ENCODE data around the gene CLCN3. TPM values are rescaled to one million over a fixed set of nuclear protein-coding genes. Genes with fewer than 3 reads are reported as not detected.

Gene CLCN3
- total and polyA plus RNA-seq, 8 donors = 9.1 to 41.4 (median 30.8) TPM

GRCh38 chr4:169682372-169683047 is 62.1 kb downstream of the CLCN3 start:
- TF ChIP-seq CTCF (IDR thresholded peaks at IDR 0.05) = no peak
- no peak for FAIRE-seq

GRCh38 chr4:169689681-169690080 is 69.3 kb downstream of the CLCN3 start:
- FAIRE-seq (no peak), DNase-seq (no peak), ATAC-seq (peak in 1 of 4 donors; percentile 30)
- Histone ChIP-seq H3K4me1 (no peaks in the 10 kb centered on the region), H3K27me3 (no peaks in the 10 kb centered on the region), H3K27ac (no peak overlapping the region), H3K4me3 (no peak overlapping the region), H3K9me3 (no peaks in the 10 kb centered on the region), H3K36me3 (peaks cover 0 to 5% (median 0%) of the 10 kb centered on the region in 3 donors)
- intact Hi-C loops (cut with DNase I) = no loop called here
- no peak for TF ChIP-seq CTCF (IDR thresholded peaks at IDR 0.05)
- 94 to 99% methylated on average over 1 of the region's 1 CpG for WGBS, 2 donors

More at GRCh38 chr4:169682372-169683047, 62.1 kb downstream of the CLCN3 start:
- H3K9me3 ChIP-seq = no peaks in the 10 kb centered on the region
- DNase-seq (no peak), ATAC-seq (no peak)
- H3K36me3 ChIP-seq = peaks cover 0 to 6% (median 0%) of the 10 kb centered on the region in 3 donors
- intact Hi-C loops (cut with DNase I) = no loop called here
- 90 to 92% methylated on average over 4 of the region's 4 CpGs for WGBS, 2 donors
- no peak overlapping the region for H3K4me3 ChIP-seq
- no peaks in the 10 kb centered on the region for H3K4me1 ChIP-seq
- H3K27me3 ChIP-seq = no peaks in the 10 kb centered on the region
- H3K27ac ChIP-seq = no peak overlapping the region

- Histone ChIP-seq H3K36me3 (peaks cover 0 to 5% (median 0%) of the 10 kb centered on the region in 3 donors), H3K27me3 (no peaks in the 10 kb centered on the region), H3K4me3 (no peak overlapping the region), H3K27ac (no peak overlapping the region), H3K9me3 (no peaks in the 10 kb centered on the region), H3K4me1 (no peaks in the 10 kb centered on the region)
- FAIRE-seq (no peak), ATAC-seq (no peak), DNase-seq (no peak)
- intact Hi-C loops (cut with DNase I) = no loop called here
- no peak for TF ChIP-seq CTCF (IDR thresholded peaks at IDR 0.05)
- 85 to 92% methylated on average over 5 of the region's 5 CpGs for WGBS, 2 donors
Observed at GRCh38 chr4:169690787-169691186, 70.4 kb downstream of the CLCN3 start.

- WGBS, 2 donors = 95 to 97% methylated on average over 5 of the region's 5 CpGs
- no peaks in the 10 kb centered on the region for H3K4me1 ChIP-seq
- H3K27me3 ChIP-seq = no peaks in the 10 kb centered on the region
- FAIRE-seq (no peak), DNase-seq (no peak), ATAC-seq (no peak)
- no peak overlapping the region for H3K27ac ChIP-seq
- TF ChIP-seq CTCF (IDR thresholded peaks at IDR 0.05) = no peak
- no peaks in the 10 kb centered on the region for H3K9me3 ChIP-seq
- intact Hi-C loops (cut with DNase I) = no loop called here
- H3K36me3 ChIP-seq = peaks cover 0 to 7% (median 0%) of the 10 kb centered on the region in 3 donors
- H3K4me3 ChIP-seq = no peak overlapping the region
Observed at GRCh38 chr4:169698331-169698730, 78.0 kb downstream of the CLCN3 start.

- Histone ChIP-seq H3K9me3 (no peaks in the 10 kb centered on the region), H3K36me3 (peaks cover 0 to 2% (median 1%) of the 10 kb centered on the region in 3 donors), H3K4me1 (no peaks in the 10 kb centered on the region), H3K4me3 (no peak overlapping the region), H3K27me3 (no peaks in the 10 kb centered on the region), H3K27ac (no peak overlapping the region)
- no peak for TF ChIP-seq CTCF (IDR thresholded peaks at IDR 0.05)
- intact Hi-C loops (cut with DNase I) = no loop called here
- 92 to 94% methylated on average over 2 of the region's 2 CpGs for whole genome bisulfite sequencing, 2 donors
- ATAC-seq = no peak
- FAIRE-seq = no peak
- DNase-seq = no peak
Observed at GRCh38 chr4:169707958-169708643, 87.7 kb downstream of the CLCN3 start.
